H9 (cell line): ENCODE results near the gene TTC31. TPM values are rescaled to one million over a fixed set of nuclear protein-coding genes. Genes with fewer than 3 reads are reported as not detected.

ENCODE experiments used
- DNase-seq: peaks from one replicate; pipeline ENCODE4 v3.0.0-alpha.2; 2017
- H2AFZ ChIP-seq: one replicate; pipeline ENCODE4 v1.6.1; 2013; ENCODE audit warnings: mild to moderate bottlenecking, low read length, control low read depth, moderate library complexity
- H2AK5ac ChIP-seq: 2 replicates; pipeline ENCODE4 v1.6.1; 2013; ENCODE audit warnings: low read length, control low read depth, mixed read lengths; ENCODE audit not compliant: insufficient read length
- H2BK120ac ChIP-seq: one replicate; pipeline ENCODE4 v1.6.1; 2013; ENCODE audit warnings: low read depth, mild to moderate bottlenecking, low read length, control low read depth, inconsistent platforms; ENCODE audit not compliant: poor library complexity, severe bottlenecking
- H2BK12ac ChIP-seq: 2 replicates; pipeline ENCODE4 v1.6.1; 2013; ENCODE audit warnings: low read length, control low read depth, mixed read lengths, low read depth; ENCODE audit not compliant: insufficient read length
- H2BK15ac ChIP-seq: 2 replicates; pipeline ENCODE4 v1.6.1; 2013; ENCODE audit warnings: low read depth, low read length, control low read depth
- H2BK20ac ChIP-seq: one replicate; pipeline ENCODE4 v1.6.1; 2013; ENCODE audit warnings: low read depth, mild to moderate bottlenecking, low read length, control low read depth, inconsistent platforms; ENCODE audit not compliant: poor library complexity, severe bottlenecking
- H2BK5ac ChIP-seq: 2 replicates; pipeline ENCODE4 v1.6.1; 2013; ENCODE audit warnings: low read length, control low read depth, mixed read lengths; ENCODE audit not compliant: insufficient read length
- H3K14ac ChIP-seq: 2 replicates; pipeline ENCODE4 v1.6.1; 2013; ENCODE audit warnings: low read length, control low read depth; ENCODE audit not compliant: insufficient read depth
- H3K18ac ChIP-seq: 2 replicates; pipeline ENCODE4 v1.6.1; 2013; ENCODE audit warnings: low read depth, mild to moderate bottlenecking, mixed read lengths, low read length, control low read depth; ENCODE audit not compliant: insufficient read length
- H3K23ac ChIP-seq: 2 replicates; pipeline ENCODE4 v1.6.1; 2013; ENCODE audit warnings: low read length, control low read depth, mixed read lengths, low read depth; ENCODE audit not compliant: insufficient read length
- H3K23me2 ChIP-seq: 2 replicates; pipeline ENCODE4 v1.6.1; 2013; ENCODE audit warnings: low read depth, mild to moderate bottlenecking, mixed read lengths, low read length, control low read depth; ENCODE audit not compliant: insufficient read length, poor library complexity, severe bottlenecking
- H3K27ac ChIP-seq: 2 replicates; pipeline ENCODE4 v1.5.1; 2013; ENCODE audit warnings: low read length, control low read depth, mixed read lengths, low read depth; ENCODE audit not compliant: insufficient read length
- H3K27me3 ChIP-seq: 2 replicates; pipeline ENCODE4 v1.6.1; 2013; ENCODE audit warnings: low read length, control low read depth, inconsistent platforms; ENCODE audit not compliant: insufficient read depth
- H3K4ac ChIP-seq: 2 replicates; pipeline ENCODE4 v1.6.1; 2013; ENCODE audit warnings: low read depth, mild to moderate bottlenecking, control low read depth, inconsistent platforms, low read length, moderate library complexity
- H3K4me1 ChIP-seq: 2 replicates; pipeline ENCODE4 v1.6.1; 2013; ENCODE audit warnings: low read length, control low read depth, inconsistent platforms; ENCODE audit not compliant: insufficient read depth
- H3K4me2 ChIP-seq: 2 replicates; pipeline ENCODE4 v1.6.1; 2013; ENCODE audit warnings: low read length, control low read depth, mixed read lengths; ENCODE audit not compliant: insufficient read length, insufficient read depth
- H3K56ac ChIP-seq: 2 replicates; pipeline ENCODE4 v1.6.1; 2013; ENCODE audit warnings: low read depth, mild to moderate bottlenecking, mixed read lengths, low read length, control low read depth; ENCODE audit not compliant: insufficient read length
- H3K79me1 ChIP-seq: 2 replicates; pipeline ENCODE4 v1.6.1; 2013; ENCODE audit warnings: low read depth, mild to moderate bottlenecking, moderate library complexity, low read length, control low read depth, inconsistent platforms; ENCODE audit not compliant: insufficient read depth, poor library complexity, severe bottlenecking
- H3K79me2 ChIP-seq: 2 replicates; pipeline ENCODE4 v1.6.1; 2013; ENCODE audit warnings: low read length, control low read depth, inconsistent platforms; ENCODE audit not compliant: insufficient read depth
- H3K9ac ChIP-seq: 2 replicates; pipeline ENCODE4 v1.6.1; 2013; ENCODE audit warnings: low read length, control low read depth, mixed read lengths; ENCODE audit not compliant: insufficient read length; ENCODE audit errors: extremely low read depth
- H3K9me3 ChIP-seq: one replicate; pipeline ENCODE4 v1.6.1; 2013; ENCODE audit warnings: low read depth, low read length, inconsistent platforms; ENCODE audit not compliant: control insufficient read depth
- H3T11ph ChIP-seq: one replicate; pipeline ENCODE4 v1.6.1; 2013; ENCODE audit warnings: mild to moderate bottlenecking, low read length, control low read depth, inconsistent platforms
- H4K20me1 ChIP-seq: one replicate; pipeline ENCODE4 v1.6.1; 2013; ENCODE audit not compliant: control insufficient read depth, insufficient read length, insufficient read depth
- H4K5ac ChIP-seq: 2 replicates; pipeline ENCODE4 v1.6.1; 2013; ENCODE audit warnings: low read depth, mild to moderate bottlenecking, mixed read lengths, low read length, control low read depth; ENCODE audit not compliant: insufficient read length
- H4K8ac ChIP-seq: replicated peaks from 2 replicates; pipeline ENCODE4 v1.6.1; 2013; ENCODE audit warnings: low read length, control low read depth, mixed read lengths, low read depth; ENCODE audit not compliant: insufficient read length
- H4K91ac ChIP-seq: 2 replicates; pipeline ENCODE4 v1.6.1; 2013; ENCODE audit warnings: low read depth, mild to moderate bottlenecking, moderate library complexity, mixed read lengths, low read length, control low read depth; ENCODE audit not compliant: insufficient read length
- H3K27ac Mint-ChIP-seq, 3 experiments: 2 replicates in 2 of 3; 3 replicates in 1 of 3; pipeline ENCODE4 v1.8.0; 2020 to 2021; ENCODE audit warnings: mixed read lengths in 3 of 3, mild to moderate bottlenecking in 1 of 3, moderate library complexity in 1 of 3
- H3K27me3 Mint-ChIP-seq: 2 replicates; pipeline ENCODE4 v1.8.0; 2021; ENCODE audit warnings: low read depth, mild to moderate bottlenecking, moderate library complexity, mixed read lengths
- H3K36me3 Mint-ChIP-seq, 3 experiments: 2 replicates in 2 of 3; 3 replicates in 1 of 3; pipeline ENCODE4 v1.8.0; 2020 to 2021; ENCODE audit warnings: low read depth in 3 of 3, mixed read lengths in 3 of 3; ENCODE audit not compliant: insufficient read depth in 1 of 3
- H3K4me1 Mint-ChIP-seq, 2 experiments: 2 replicates each; pipeline ENCODE4 v1.8.0; 2020; ENCODE audit warnings: mixed read lengths in 2 of 2
- H3K4me3 Mint-ChIP-seq, 2 experiments: 2 replicates in 1 of 2; 3 replicates in 1 of 2; pipeline ENCODE4 v1.8.0; 2020 to 2021; ENCODE audit warnings: mild to moderate bottlenecking in 2 of 2, mixed read lengths in 2 of 2, moderate library complexity in 1 of 2
- H3K9me3 Mint-ChIP-seq, 2 experiments: 2 replicates in 1 of 2; 3 replicates in 1 of 2; pipeline ENCODE4 v1.8.0; 2020; ENCODE audit warnings: mild to moderate bottlenecking in 2 of 2, mixed read lengths in 2 of 2, moderate library complexity in 1 of 2
- CTCF ChIP-seq: fragments of 200-600 bp; sonication (generic); conservative IDR thresholded peaks from 3 replicates; pipeline ENCODE4 v1.8.0; 2021; ENCODE audit warnings: antibody characterized with exemption, mild to moderate bottlenecking
- WGBS: extraction: QIAGEN DNeasy Blood & Tissue Kit; methylation state at CpG from one replicate; pipeline ENCODE4 v1.1.7; 2013; ENCODE audit warnings: missing lambda C conversion rate, low lambda C conversion rate, mixed read lengths; ENCODE audit not compliant: insufficient read length; ENCODE audit errors: extremely low coverage; 5-methylcytosine and 5-hydroxymethylcytosine counted together
- total RNA-seq: library from RNA; stranded (reverse); gene quantifications from 2 replicates; pipeline ENCODE4 v1.2.1, GENCODE V29; 2021

TTC31 gene
- total RNA-seq, 1 experiment from 2014 or later: 33.3 TPM

- Histone ChIP-seq H3K4ac (no peak overlapping the region), H3K9ac (no peak overlapping the region), H3K4me2 (no peak overlapping the region), H4K20me1 (no peaks in the 10 kb centered on the region), H3K9me3 (no peaks in the 10 kb centered on the region), H2BK12ac (no peak overlapping the region), H3K79me2 (no peaks in the 10 kb centered on the region), H2AK5ac (no peak overlapping the region), H4K91ac (no peak overlapping the region), H3K79me1 (no peaks in the 10 kb centered on the region), H3K23ac (no peak overlapping the region), H3K18ac (no peak overlapping the region), H3K56ac (no peak overlapping the region), H2BK15ac (no peak overlapping the region), H4K8ac (no peak overlapping the region), H3K27ac (no peak overlapping the region), H3K4me1 (peaks cover 4% of the 10 kb centered on the region; the same call in 1 of the 2 replicates), H2AFZ (no peak overlapping the region), H3K23me2 (peaks cover 25% of the 10 kb centered on the region), H3T11ph (no peak overlapping the region), H2BK20ac (no peak overlapping the region), H4K5ac (no peak overlapping the region), H3K27me3 (peaks cover 56% of the 10 kb centered on the region), H3K14ac (no peak overlapping the region), H2BK120ac (no peak overlapping the region), H2BK5ac (no peak overlapping the region)
- Mint-ChIP-seq H3K36me3 (peaks cover 24 to 33% (median 24%) of the 10 kb centered on the region in 3 experiments), H3K4me1 (peaks cover 56 to 63% of the 10 kb centered on the region in 2 experiments), H3K27ac (no peak overlapping the region), H3K4me3 (peak overlapping the region in 1 of 2 experiments; percentile 85; a peak in 3 of 5 replicates), H3K9me3 (peaks cover 3 to 5% of the 10 kb centered on the region in 2 experiments; a peak in 3 of 5 replicates), H3K27me3 (peaks cover 79% of the 10 kb centered on the region)
- no CpG with 5 or more reads among the region's 3 CpGs for WGBS
- TF ChIP-seq CTCF: no peak
- DNase-seq: no peak
Measured at GRCh38 chr2:74504591-74504990, 21.7 kb downstream of the TTC31 start.
